GM12891 (cell line): ENCODE measurements around the gene MMP24OS.

Experiments used
- PAX5 ChIP-seq: IDR thresholded peaks from 2 replicates; pipeline ENCODE4 v1.6.1; 2011; ENCODE audit warnings: low read length, moderate library complexity, mild to moderate bottlenecking; ENCODE audit not compliant: insufficient read depth, severe bottlenecking
- POLR2A ChIP-seq: IDR thresholded peaks from 2 replicates; pipeline ENCODE4 v1.6.1; 2011; ENCODE audit warnings: low read depth, low read length, control low read depth
- POLR2AphosphoS5 ChIP-seq: IDR thresholded peaks from 2 replicates; pipeline ENCODE4 v1.6.1; 2011; ENCODE audit warnings: low read depth, low read length, control low read depth
- POU2F2 ChIP-seq: IDR thresholded peaks from 2 replicates; pipeline ENCODE4 v1.6.1; 2011; ENCODE audit warnings: low read depth, mild to moderate bottlenecking, control low read depth, low read length, moderate library complexity
- SPI1 ChIP-seq: IDR thresholded peaks from 2 replicates; pipeline ENCODE4 v1.6.1; 2011; ENCODE audit warnings: low read depth, low read length, control low read depth
- TAF1 ChIP-seq: IDR thresholded peaks from 2 replicates; pipeline ENCODE4 v1.6.1; 2011; ENCODE audit warnings: low read depth, low read length, control low read depth

GRCh38 chr20:35246723-35247122 lies 31.2 kb downstream of the MMP24OS start:
- TF ChIP-seq POLR2A (no peak), POLR2AphosphoS5 (no peak), POU2F2 (no peak), TAF1 (no peak), SPI1 (no peak), PAX5 (no peak)
